ENCODE measurements around the gene DENND4B. TPM values are rescaled to one million over a fixed set of nuclear protein-coding genes. Genes with fewer than 3 reads are reported as not detected.

DENND4B gene
- total RNA-seq, 2 experiments from 2014 or later: 147 to 173 TPM

GRCh38 chr1:153963850-153964331 lies 17.4 kb upstream of the DENND4B start:
- no peak for DNase-seq
- peak overlapping the region; percentile 87 for H3K27ac Mint-ChIP-seq

GRCh38 chr1:153963030-153963849 lies 16.7 kb upstream of the DENND4B start, which contains the start of gene SLC39A1:
SLC39A1 (minus strand) TSS chr1:153963537; CDS start chr1:153962715, 822 bp downstream.
- Mint-ChIP-seq H3K27ac (peak within 1 kb of the TSS; percentile 87), H3K9me3 (ENCODE audit: low read depth) (no peaks in the 10 kb centered on the region)

More at GRCh38 chr1:153963850-153964331, 17.4 kb upstream of the DENND4B start:
- no peak for ATAC-seq
- Mint-ChIP-seq H3K36me3 (peaks cover 18% of the 10 kb centered on the region), H3K4me1 (peaks cover 57% of the 10 kb centered on the region), H3K9me3 (ENCODE audit: low read depth) (no peaks in the 10 kb centered on the region), H3K27me3 (no peaks in the 10 kb centered on the region), H3K4me3 (peak overlapping the region; percentile 81)
- CTCF ChIA-PET: interaction anchor here (0.6 to 5.6 kb wide), 7 partner anchors 12 to 167 kb away, joined by 3 to 58 read pairs (median 5); partner anchors contain the start of genes DENND4B, JTB, RAB13 and RPS27

DNA sequence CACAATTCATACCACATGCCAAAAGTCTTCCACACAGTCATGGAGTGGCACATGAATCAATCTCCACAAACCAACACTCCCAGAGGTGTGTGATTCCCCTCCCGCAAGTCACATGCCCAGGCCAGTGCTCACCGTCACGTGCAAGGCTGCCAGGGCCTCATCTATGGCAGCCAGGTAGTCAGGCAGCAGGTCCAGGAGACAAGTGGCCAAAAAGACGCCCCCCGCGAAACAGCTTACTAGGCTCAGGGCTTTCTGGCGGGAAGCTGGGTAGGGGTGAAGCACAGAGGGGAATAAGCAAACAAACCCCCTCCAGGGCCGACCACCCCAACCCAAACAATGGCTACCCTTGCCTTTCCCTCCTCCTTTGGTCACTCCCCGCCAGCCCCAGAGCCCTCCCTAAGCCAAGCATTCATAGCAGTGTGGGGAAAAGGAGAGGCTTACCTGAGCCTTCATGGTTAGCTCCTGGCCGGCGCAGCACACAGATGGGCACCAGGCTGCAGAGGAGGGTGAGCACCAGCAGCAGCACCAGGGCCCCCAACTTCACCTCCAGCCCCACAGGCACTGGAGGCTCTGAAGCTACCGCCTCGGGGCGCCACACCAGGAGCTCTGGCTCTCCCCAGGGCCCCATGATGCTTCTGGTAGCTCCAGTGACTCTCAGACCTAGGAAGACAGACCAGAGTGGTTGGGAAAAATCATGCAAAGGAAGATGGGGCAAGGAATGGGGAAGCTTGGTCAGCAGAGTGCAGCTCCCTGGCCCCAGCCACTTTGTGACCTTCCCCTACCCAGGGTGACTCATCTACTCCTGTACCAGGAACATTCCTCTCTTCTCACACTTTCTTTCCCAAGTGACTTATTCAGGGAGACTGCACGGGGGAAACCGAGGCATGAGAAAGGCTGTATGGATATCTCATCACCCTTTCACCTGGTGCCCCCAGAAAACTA lies 15.8 kb upstream of the DENND4B start:
- DNase-seq (no peak), ATAC-seq (no peak)
- CTCF ChIA-PET: interaction anchor here (1.1 to 3.3 kb wide), 8 partner anchors 14 to 283 kb away, joined by 3 to 21 read pairs (median 5); partner anchors contain the start of genes DENND4B, JTB and RAB13
- H3K4me1 Mint-ChIP-seq: peaks cover 48% of the 10 kb centered on the region
- H3K9me3 Mint-ChIP-seq (ENCODE audit: low read depth): no peaks in the 10 kb centered on the region
- peak overlapping the region; percentile 87 for H3K27ac Mint-ChIP-seq
- H3K27me3 Mint-ChIP-seq: no peaks in the 10 kb centered on the region
- H3K4me3 Mint-ChIP-seq: peak overlapping the region; percentile 81
- peaks cover 18% of the 10 kb centered on the region for H3K36me3 Mint-ChIP-seq

More at GRCh38 chr1:153963030-153963849, 16.7 kb upstream of the DENND4B start, which contains the start of gene SLC39A1:
- ATAC-seq (peak; percentile 69), DNase-seq (peak; percentile 98)
- no peaks in the 10 kb centered on the region for H3K27me3 Mint-ChIP-seq
- H3K36me3 Mint-ChIP-seq: peaks cover 18% of the 10 kb centered on the region
- CTCF ChIA-PET: interaction anchor here (0.6 to 5.6 kb wide), 11 partner anchors 13 to 284 kb away, joined by 3 to 58 read pairs (median 5); partner anchors contain the start of genes DENND4B, JTB, RAB13 and RPS27
- H3K4me1 Mint-ChIP-seq: peaks cover 55% of the 10 kb centered on the region
- peak within 1 kb of the TSS; percentile 81 for H3K4me3 Mint-ChIP-seq

- ATAC-seq: no peak
These were observed 14.9 kb upstream of the DENND4B start for GRCh38 chr1:153961421-153961820.

DNA sequence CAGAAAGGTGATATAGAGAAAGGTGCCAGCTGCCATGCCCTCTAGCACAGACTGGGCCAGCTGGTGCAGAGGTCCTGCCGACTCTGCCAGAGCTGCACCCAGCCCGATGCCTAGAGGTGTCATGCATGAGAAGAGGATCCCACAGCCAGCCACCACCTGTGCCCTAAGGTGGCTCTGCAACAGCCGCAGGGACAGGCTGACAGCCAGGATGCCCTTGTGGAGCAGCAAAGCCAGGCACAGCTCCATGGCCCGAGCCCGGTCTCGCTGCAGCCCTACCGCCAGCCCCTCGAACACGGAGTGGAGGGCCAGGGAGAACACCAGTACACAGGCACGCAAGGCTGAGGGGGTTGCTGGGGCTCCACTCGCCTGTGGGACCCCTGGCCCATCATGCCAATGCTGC lies 13.7 kb upstream of the DENND4B start:
- CTCF ChIA-PET: interaction anchor here (1.4 to 5.0 kb wide), 2 partner anchors 14 to 25 kb away, joined by 3 to 46 read pairs; partner anchors contain the start of gene DENND4B
- DNase-seq (no peak), ATAC-seq (no peak)
- Mint-ChIP-seq H3K4me1 (peaks cover 54% of the 10 kb centered on the region), H3K9me3 (ENCODE audit: low read depth) (no peaks in the 10 kb centered on the region), H3K27me3 (no peaks in the 10 kb centered on the region), H3K36me3 (peaks cover 17% of the 10 kb centered on the region), H3K4me3 (no peak overlapping the region), H3K27ac (no peak overlapping the region)

More at GRCh38 chr1:153961421-153961820, 14.9 kb upstream of the DENND4B start:
- no peaks in the 10 kb centered on the region for H3K9me3 Mint-ChIP-seq (ENCODE audit: low read depth)
- no peak for DNase-seq
- peak overlapping the region; percentile 19 for H3K4me3 Mint-ChIP-seq
- H3K27ac Mint-ChIP-seq: peak overlapping the region; percentile 16
- H3K27me3 Mint-ChIP-seq: no peaks in the 10 kb centered on the region
- CTCF ChIA-PET: interaction anchor here (3.3 kb wide), 1 partner anchor 25 kb away, joined by 21 read pairs; the partner anchor contains the start of gene RAB13
- H3K4me1 Mint-ChIP-seq: peaks cover 53% of the 10 kb centered on the region
- peaks cover 17% of the 10 kb centered on the region for H3K36me3 Mint-ChIP-seq

- DNase-seq (no peak), ATAC-seq (no peak)
- Mint-ChIP-seq H3K4me3 (no peak overlapping the region), H3K9me3 (ENCODE audit: low read depth) (no peaks in the 10 kb centered on the region), H3K27ac (peak overlapping the region; percentile 56), H3K36me3 (peaks cover 20% of the 10 kb centered on the region), H3K4me1 (peaks cover 58% of the 10 kb centered on the region), H3K27me3 (no peaks in the 10 kb centered on the region)
- CTCF ChIA-PET: interaction anchor here (0.9 to 5.0 kb wide), 5 partner anchors 8 to 27 kb away, joined by 3 to 46 read pairs (median 10); partner anchors contain the start of genes CREB3L4, DENND4B, JTB and RAB13
These were observed 12.9 kb upstream of the DENND4B start for GRCh38 chr1:153959454-153959853.

GRCh38 chr1:153958961-153959260 lies 12.4 kb upstream of the DENND4B start:
- H3K27me3 Mint-ChIP-seq: no peaks in the 10 kb centered on the region
- DNase-seq (no peak), ATAC-seq (no peak)
- H3K4me3 Mint-ChIP-seq: peak overlapping the region; percentile 97
- H3K27ac Mint-ChIP-seq: peak overlapping the region; percentile 98
- CTCF ChIA-PET: interaction anchor here (0.7 to 5.0 kb wide), 8 partner anchors 9 to 175 kb away, joined by 3 to 46 read pairs (median 4); partner anchors contain the start of genes CREB3L4, DENND4B, JTB and RAB13
- H3K4me1 Mint-ChIP-seq: peaks cover 60% of the 10 kb centered on the region
- H3K36me3 Mint-ChIP-seq: peaks cover 26% of the 10 kb centered on the region
- H3K9me3 Mint-ChIP-seq (ENCODE audit: low read depth): no peaks in the 10 kb centered on the region

DNA sequence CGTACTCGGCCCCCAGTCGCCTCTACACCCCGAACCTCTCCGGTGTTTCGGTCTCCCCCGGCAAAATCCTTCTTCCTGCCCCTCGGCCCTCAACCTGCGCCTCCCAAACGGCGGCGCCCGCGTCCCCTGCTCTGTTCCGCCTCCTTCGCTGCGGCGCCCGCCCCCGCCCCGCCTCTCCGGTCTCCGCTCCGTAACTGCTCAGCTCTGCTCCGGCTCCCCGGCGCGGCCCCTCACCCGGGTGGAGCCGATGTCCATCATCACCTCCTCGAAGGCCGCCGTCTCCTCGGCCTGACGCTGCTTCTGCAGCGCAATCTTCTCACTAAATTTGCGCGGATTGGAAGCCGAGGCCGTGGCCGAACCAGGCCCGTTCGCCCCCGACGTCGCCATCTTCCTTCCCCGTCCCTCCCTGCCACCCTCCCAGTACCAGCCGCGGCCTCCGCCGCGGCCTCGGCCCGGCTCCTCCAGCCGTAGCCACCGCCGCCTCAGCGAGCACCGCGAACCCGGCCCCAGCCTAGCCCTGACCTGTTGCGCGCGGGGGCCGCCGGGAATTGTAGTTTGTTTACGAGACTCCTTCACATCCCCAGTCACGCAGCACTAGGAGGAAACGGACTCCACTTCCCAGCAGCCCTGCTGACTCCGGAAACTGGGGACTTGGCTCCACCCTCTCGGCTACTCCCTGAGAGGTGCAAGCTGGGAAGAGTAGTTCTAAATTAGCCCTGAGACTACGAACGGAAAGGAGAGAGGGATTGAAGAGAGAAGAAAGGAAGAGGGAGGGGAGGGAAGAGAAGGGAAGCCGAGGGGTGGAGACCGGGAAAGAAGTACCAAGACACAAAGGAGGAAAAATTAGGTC lies 11.8 kb upstream of the DENND4B start, which contains the start of gene CRTC2:
TSS of gene CRTC2 (minus strand) at position 502 of the 850 bp plus-strand sequence. CDS start at position 387, 115 bp downstream.
- Mint-ChIP-seq H3K27me3 (no peaks in the 10 kb centered on the region), H3K27ac (peak within 1 kb of the TSS; percentile 98), H3K9me3 (ENCODE audit: low read depth) (no peaks in the 10 kb centered on the region), H3K36me3 (peaks cover 26% of the 10 kb centered on the region), H3K4me3 (peak within 1 kb of the TSS; percentile 97), H3K4me1 (peaks cover 57% of the 10 kb centered on the region)
- CTCF ChIA-PET: interaction anchor here (0.7 to 5.0 kb wide), 10 partner anchors 9 to 175 kb away, joined by 3 to 46 read pairs (median 5); partner anchors contain the start of genes CREB3L4, DENND4B, JTB and RAB13
- DNase-seq (peak; percentile 100), ATAC-seq (peak; percentile 87)

- Mint-ChIP-seq H3K27ac (peak overlapping the region; percentile 98), H3K4me3 (peak overlapping the region; percentile 97), H3K36me3 (peaks cover 26% of the 10 kb centered on the region), H3K9me3 (ENCODE audit: low read depth) (no peaks in the 10 kb centered on the region), H3K27me3 (no peaks in the 10 kb centered on the region), H3K4me1 (peaks cover 56% of the 10 kb centered on the region)
- DNase-seq (peak; percentile 72), ATAC-seq (peak; percentile 18)
- CTCF ChIA-PET: interaction anchor here (1.5 to 5.0 kb wide), 5 partner anchors 9 to 161 kb away, joined by 4 to 46 read pairs (median 11); partner anchors contain the start of genes CREB3L4, DENND4B and JTB
These were observed 11.2 kb upstream of the DENND4B start for GRCh38 chr1:153957744-153958110.

- no peaks in the 10 kb centered on the region for H3K27me3 Mint-ChIP-seq
- peaks cover 51% of the 10 kb centered on the region for H3K4me1 Mint-ChIP-seq
- no peak for ATAC-seq
- peak overlapping the region; percentile 98 for H3K27ac Mint-ChIP-seq
- peak overlapping the region; percentile 97 for H3K4me3 Mint-ChIP-seq
- H3K9me3 Mint-ChIP-seq (ENCODE audit: low read depth): no peaks in the 10 kb centered on the region
- H3K36me3 Mint-ChIP-seq: peaks cover 31% of the 10 kb centered on the region
- CTCF ChIA-PET: interaction anchor here (0.8 to 5.0 kb wide), 8 partner anchors 8 to 36 kb away, joined by 3 to 46 read pairs (median 8); partner anchors contain the start of genes CREB3L4, DENND4B, JTB and RAB13
- DNase-seq: no peak
These were observed 10.6 kb upstream of the DENND4B start for GRCh38 chr1:153956997-153957715.

DNA sequence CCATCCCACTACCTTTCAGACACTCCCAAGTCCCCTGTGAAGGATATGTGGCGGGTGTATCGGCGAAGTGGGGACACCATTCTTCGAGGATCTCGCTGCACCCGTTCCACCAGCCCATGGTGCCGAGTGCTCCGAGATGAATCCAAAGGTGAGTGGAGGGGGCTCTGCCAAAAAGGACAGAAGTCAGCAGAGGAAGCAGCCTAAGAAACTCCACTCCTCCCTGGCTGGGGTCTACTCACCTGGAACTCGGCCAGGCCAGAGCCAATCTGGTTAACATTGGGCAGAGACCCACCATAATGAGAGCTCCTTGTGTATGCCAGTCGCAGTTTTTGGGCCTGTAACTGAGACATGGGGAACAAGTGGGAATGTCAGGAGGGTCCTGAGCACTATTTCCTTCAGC lies 8.3 kb upstream of the DENND4B start:
- peaks cover 37% of the 10 kb centered on the region for H3K36me3 Mint-ChIP-seq
- no peak overlapping the region for H3K4me3 Mint-ChIP-seq
- H3K27me3 Mint-ChIP-seq: no peaks in the 10 kb centered on the region
- H3K9me3 Mint-ChIP-seq (ENCODE audit: low read depth): no peaks in the 10 kb centered on the region
- peaks cover 37% of the 10 kb centered on the region for H3K4me1 Mint-ChIP-seq
- no peak for DNase-seq
- CTCF ChIA-PET: interaction anchor here (1.0 kb wide), 1 partner anchor 10 kb away, joined by 3 read pairs; no protein-coding TSS in a partner anchor
- ATAC-seq: no peak
- no peak overlapping the region for H3K27ac Mint-ChIP-seq
